Frontal cortex (tissue), 4 donors: ENCODE results near the gene ATAD1. TPM values are rescaled to one million over a fixed set of nuclear protein-coding genes. Genes with fewer than 3 reads are reported as not detected.

Experiments
- DNase-seq, 2 donors: peaks; one replicate each; pipeline ENCODE4 v3.0.0; 2012; ENCODE audit warnings: low spot score in 2 of 2
- FAIRE-seq: peaks from 2 replicates; lab custom pipeline; 2012; peaks lifted over from hg19 to GRCh38; lab: Jason Lieb, UNC
- total RNA-seq: library from RNA; depleted of rRNA; stranded (reverse); fragments of >200 nt; gene quantifications from one replicate; pipeline ENCODE4 v1.2.3, GENCODE V29; 2014
- donor health status: control.
- donor health status: control.
- donor health status: control.

Gene ATAD1
- total RNA-seq, 1 donor from 2014 or later: 85.6 TPM

- no peak for DNase-seq
- no peak for FAIRE-seq
Measured at GRCh38 chr10:87733081-87733480, 84.9 kb downstream of the ATAD1 start.

- FAIRE-seq (no peak), DNase-seq (no peak)
Measured at GRCh38 chr10:87729940-87730339, 88.1 kb downstream of the ATAD1 start.

GRCh38 chr10:87724789-87725188, 93.2 kb downstream of the ATAD1 start:
- FAIRE-seq (no peak), DNase-seq (no peak)

GRCh38 chr10:87723500-87723899, 94.5 kb downstream of the ATAD1 start:
- no peak for FAIRE-seq
- no peak for DNase-seq

- DNase-seq (no peak), FAIRE-seq (no peak)
Measured at GRCh38 chr10:87722716-87723115, 95.3 kb downstream of the ATAD1 start.

GRCh38 chr10:87721781-87722180, 96.2 kb downstream of the ATAD1 start:
- DNase-seq (no peak), FAIRE-seq (no peak)

- no peak for FAIRE-seq
- DNase-seq: no peak
Measured at GRCh38 chr10:87720665-87721064, 97.4 kb downstream of the ATAD1 start.

GRCh38 chr10:87716348-87716670, 101.7 kb downstream of the ATAD1 start:
- DNase-seq (no peak), FAIRE-seq (no peak)

- FAIRE-seq (no peak), DNase-seq (no peak)
Measured at GRCh38 chr10:87715552-87716347, 102.3 kb downstream of the ATAD1 start.

GRCh38 chr10:87713707-87714106, 104.3 kb downstream of the ATAD1 start:
- FAIRE-seq (no peak), DNase-seq (no peak)

GRCh38 chr10:87712913-87713616, 105.0 kb downstream of the ATAD1 start:
- FAIRE-seq (no peak), DNase-seq (no peak)

- no peak for FAIRE-seq
Measured at GRCh38 chr10:87707254-87707653, 110.8 kb downstream of the ATAD1 start.

GRCh38 chr10:87706731-87707130, 111.3 kb downstream of the ATAD1 start:
- no peak for FAIRE-seq
- DNase-seq: no peak

More at GRCh38 chr10:87707254-87707653, 110.8 kb downstream of the ATAD1 start:
- no peak for DNase-seq

- FAIRE-seq (no peak), DNase-seq (no peak)
Measured at GRCh38 chr10:87705339-87705738, 112.7 kb downstream of the ATAD1 start.

GRCh38 chr10:87703771-87704170, 114.3 kb downstream of the ATAD1 start:
- FAIRE-seq (no peak), DNase-seq (no peak)

GRCh38 chr10:87702973-87703294, 115.1 kb downstream of the ATAD1 start:
- no peak for FAIRE-seq

GRCh38 chr10:87702260-87702972, 115.6 kb downstream of the ATAD1 start:
- DNase-seq: no peak
- FAIRE-seq: no peak

More at GRCh38 chr10:87702973-87703294, 115.1 kb downstream of the ATAD1 start:
- no peak for DNase-seq
